Kidney (tissue), 14 donors: ENCODE measurements around the gene BTN1A1. TPM values are rescaled to one million over a fixed set of nuclear protein-coding genes. Genes with fewer than 3 reads are reported as not detected.
A peak's percentile ranks its signal among the peaks of the same experiment; 100 is the strongest.

Experiments
- DNase-seq, 5 donors: peaks; one replicate each; pipeline ENCODE4 v3.0.0-alpha.2; 2013 to 2020
- FAIRE-seq: peaks from 2 replicates; lab custom pipeline; 2012; peaks lifted over from hg19 to GRCh38; lab: Jason Lieb, UNC
- H3K27ac ChIP-seq, 2 donors: one replicate each; pipeline ENCODE4 v1.7.0; 2013; ENCODE audit warnings: low read depth in 2 of 2, low read length in 2 of 2, inconsistent platforms in 1 of 2
- H3K27me3 ChIP-seq: one replicate; pipeline ENCODE4 v1.7.1; 2013; ENCODE audit warnings: low read length, inconsistent platforms; ENCODE audit not compliant: control insufficient read depth, insufficient read depth
- H3K36me3 ChIP-seq, 3 donors: one replicate each; pipeline versions ENCODE4 v1.7.0 to v1.7.1; 2013; ENCODE audit warnings: low read length in 3 of 3, control low read depth in 1 of 3, inconsistent platforms in 1 of 3; ENCODE audit not compliant: insufficient read depth in 3 of 3, control insufficient read depth in 2 of 3
- H3K4me1 ChIP-seq, 3 donors: one replicate each; pipeline versions ENCODE4 v1.7.0 to v1.7.1; 2013; ENCODE audit warnings: low read length in 3 of 3, inconsistent platforms in 1 of 3, low read depth in 1 of 3; ENCODE audit not compliant: control insufficient read depth in 2 of 3, insufficient read depth in 2 of 3
- H3K4me3 ChIP-seq, 3 donors: one replicate each; pipeline versions ENCODE4 v1.7.0 to v1.8.1; 2013; ENCODE audit warnings: low read length in 3 of 3, control low read depth in 1 of 3, inconsistent platforms in 1 of 3
- H3K9ac ChIP-seq, 3 donors: one replicate each; pipeline versions ENCODE4 v1.7.0 to v1.7.1; 2013; ENCODE audit warnings: low read length in 3 of 3, control low read depth in 1 of 3, inconsistent platforms in 1 of 3
- H3K9me3 ChIP-seq, 3 donors: one replicate each; pipeline versions ENCODE4 v1.7.0 to v1.7.1; 2013; ENCODE audit warnings: low read length in 3 of 3, control low read depth in 1 of 3, inconsistent platforms in 1 of 3; ENCODE audit not compliant: control insufficient read depth in 2 of 3, insufficient read depth in 1 of 3
- CTCF ChIP-seq: IDR thresholded peaks from 3 replicates; pipeline ENCODE4 v1.5.1; 2012; ENCODE audit warnings: mild to moderate bottlenecking, moderate library complexity, borderline replicate concordance; ENCODE audit not compliant: insufficient read depth; ENCODE audit errors: extremely low read depth
- intact Hi-C: fragments of 100-400 bp; cut with DNase I; formaldehyde crosslinking; loops from one replicate; pipeline ENCODE4 v1.11.1; 2022
- polyA plus RNA-seq: library from polyadenylated mRNA; stranded (reverse); fragments of 350-450 nt; fragmentation: Illumina TruSeq; extraction: RNeasy Lipid Tissue Mini Kit (QIAGEN cat#74804); gene quantifications from one replicate; pipeline ENCODE4 v1.2.3, GENCODE V29; 2014; ENCODE audit warnings: low read depth, low replicate concordance; ENCODE audit not compliant: insufficient read depth
- total RNA-seq: library from RNA; stranded (reverse); fragmentation: NEBNext Ultra II Directional; extraction: Animal tissue kit (Norgen Biotek cat#: 25700); gene quantifications from one replicate; pipeline ENCODE4 v1.2.1, GENCODE V29; 2021
- donor health status: control.
- donor health status: control.
- donor health status: control.
- donor health status: control.
- donor health status: control.
- donor health status: DM: yes; HTN: yes; CAD: no.
- donor health status: Normal renal cell carcinoma (clear cell type).

BTN1A1 gene
- total and polyA plus RNA-seq, 2 donors from 2014 or later: 0.09 TPM; not detected in 1

GRCh38 chr6:26455357-26455970 lies 44.6 kb upstream of the BTN1A1 start:
- no peak overlapping the region for H3K27ac ChIP-seq
- no peak for DNase-seq

GRCh38 chr6:26457264-26457805 lies 42.8 kb upstream of the BTN1A1 start:
- FAIRE-seq (no peak), DNase-seq (peak in 3 of 5 donors; percentile 70 to 85 (median 74))
- intact Hi-C loops: no loop called here
- Histone ChIP-seq H3K9ac (peak overlapping the region in 2 of 3 donors; percentile 14 to 78), H3K27me3 (no peaks in the 10 kb centered on the region), H3K4me3 (peak overlapping the region; percentile 91 to 94 (median 94)), H3K4me1 (peaks cover 0 to 17% (median 14%) of the 10 kb centered on the region in 3 donors), H3K27ac (peak overlapping the region; percentile 60 to 96), H3K36me3 (peaks cover 2 to 14% (median 3%) of the 10 kb centered on the region in 3 donors), H3K9me3 (no peaks in the 10 kb centered on the region)
- TF ChIP-seq CTCF: no peak

More at GRCh38 chr6:26455357-26455970, 44.6 kb upstream of the BTN1A1 start:
- no peaks in the 10 kb centered on the region for H3K27me3 ChIP-seq
- H3K4me3 ChIP-seq: no peak overlapping the region
- FAIRE-seq: no peak
- peaks cover 0 to 14% (median 14%) of the 10 kb centered on the region in 3 donors for H3K4me1 ChIP-seq
- H3K9ac ChIP-seq: no peak overlapping the region
- peaks cover 2 to 7% (median 3%) of the 10 kb centered on the region in 3 donors for H3K36me3 ChIP-seq
- no peak for TF ChIP-seq CTCF
- no peaks in the 10 kb centered on the region for H3K9me3 ChIP-seq
- intact Hi-C loops: no loop called here

- no peak for TF ChIP-seq CTCF
- Histone ChIP-seq H3K4me3 (peak within 1 kb of the TSS; percentile 91 to 94 (median 94)), H3K9me3 (no peaks in the 10 kb centered on the region), H3K36me3 (peaks cover 3 to 19% (median 6%) of the 10 kb centered on the region in 3 donors), H3K9ac (peak within 1 kb of the TSS; percentile 88 to 98 (median 97)), H3K4me1 (peaks cover 0 to 17% (median 14%) of the 10 kb centered on the region in 3 donors), H3K27me3 (no peaks in the 10 kb centered on the region), H3K27ac (peak within 1 kb of the TSS; percentile 94 to 96)
- peak; percentile 84 to 98 (median 90) for DNase-seq
- intact Hi-C loops: no loop called here
- FAIRE-seq: peak; percentile 88
Observed at GRCh38 chr6:26457806-26458688, 42.1 kb upstream of the BTN1A1 start, which contains the start of gene BTN2A1. Gene BTN2A1 (plus strand): TSS chr6:26457955. CDS start chr6:26458637, 682 bp downstream.
